GM19099 (cell line): ENCODE results near the gene KLK8.

Source experiments
- POLR2A ChIP-seq: IDR thresholded peaks from 3 replicates; pipeline ENCODE4 v1.6.1; 2011; ENCODE audit warnings: low read depth; ENCODE audit not compliant: insufficient read length; ENCODE audit errors: extremely low read depth

The KLK8 gene, protein sequence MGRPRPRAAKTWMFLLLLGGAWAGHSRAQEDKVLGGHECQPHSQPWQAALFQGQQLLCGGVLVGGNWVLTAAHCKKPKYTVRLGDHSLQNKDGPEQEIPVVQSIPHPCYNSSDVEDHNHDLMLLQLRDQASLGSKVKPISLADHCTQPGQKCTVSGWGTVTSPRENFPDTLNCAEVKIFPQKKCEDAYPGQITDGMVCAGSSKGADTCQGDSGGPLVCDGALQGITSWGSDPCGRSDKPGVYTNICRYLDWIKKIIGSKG

GRCh38 chr19:51001515-51001914, at the start of gene KLK8:
Gene KLK8 (minus strand): TSS chr19:51001604. CDS start chr19:51001167, 437 bp downstream.
- TF ChIP-seq POLR2A = no peak

DNA sequence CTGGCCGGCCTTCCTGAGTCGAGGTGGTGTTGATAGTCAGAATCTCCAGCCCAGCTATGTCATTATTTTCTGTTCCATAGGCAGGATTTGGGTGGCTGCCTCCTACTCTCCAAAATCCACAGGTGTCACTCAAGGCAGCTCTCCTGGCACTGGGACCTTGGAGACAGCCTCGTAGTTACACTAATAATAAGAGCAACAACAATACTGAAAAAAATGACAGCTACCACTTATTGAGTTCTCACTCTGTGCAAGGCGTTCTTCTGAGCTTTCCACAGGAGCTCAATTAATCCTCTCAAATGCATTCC, 45.6 kb upstream of the KLK8 start:
- TF ChIP-seq POLR2A = no peak

DNA sequence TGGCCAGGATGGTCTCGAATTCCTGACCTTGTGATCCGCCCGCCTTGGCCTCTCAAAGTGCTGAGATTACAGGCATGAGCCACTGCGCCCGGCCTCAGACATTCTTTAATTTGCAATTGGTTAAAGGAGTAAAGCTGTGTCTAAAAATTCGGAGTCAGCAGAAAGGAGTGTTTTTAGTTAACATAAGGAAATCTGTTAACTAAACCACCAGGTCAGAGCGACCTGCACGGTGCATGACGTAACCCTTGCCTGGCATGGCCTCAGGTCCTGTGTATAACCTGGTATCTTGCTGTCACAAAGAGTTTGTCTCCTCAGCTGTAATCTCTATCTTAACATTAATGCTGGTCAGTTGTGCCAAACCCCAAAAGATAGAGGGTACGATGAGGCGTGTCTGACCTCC, 42.9 kb upstream of the KLK8 start:
- TF ChIP-seq POLR2A = no peak

DNA sequence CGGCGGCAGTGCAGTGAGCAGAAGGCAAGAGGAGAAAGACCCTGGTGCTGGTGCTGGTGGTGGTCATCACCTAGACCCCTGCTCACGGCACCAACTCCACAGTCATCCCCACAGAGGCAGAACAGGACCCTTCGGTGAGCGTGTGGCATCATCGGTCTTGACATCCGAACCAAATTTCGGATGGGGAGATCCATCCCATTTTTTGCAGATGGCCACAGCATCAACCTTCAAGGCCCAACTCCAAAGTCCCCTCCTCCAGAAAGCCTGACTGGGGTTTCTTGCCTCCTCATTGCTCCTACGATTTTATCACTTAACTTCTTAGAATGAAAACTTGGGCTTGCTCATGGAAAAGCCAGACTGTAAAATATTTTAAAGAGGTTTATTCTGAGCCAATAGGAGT, 42.1 kb upstream of the KLK8 start:
- no peak for TF ChIP-seq POLR2A

- no peak for TF ChIP-seq POLR2A
Observed at GRCh38 chr19:51040151-51040550, 38.7 kb upstream of the KLK8 start.

GRCh38 chr19:51036519-51036918, 35.1 kb upstream of the KLK8 start:
- TF ChIP-seq POLR2A = no peak

DNA sequence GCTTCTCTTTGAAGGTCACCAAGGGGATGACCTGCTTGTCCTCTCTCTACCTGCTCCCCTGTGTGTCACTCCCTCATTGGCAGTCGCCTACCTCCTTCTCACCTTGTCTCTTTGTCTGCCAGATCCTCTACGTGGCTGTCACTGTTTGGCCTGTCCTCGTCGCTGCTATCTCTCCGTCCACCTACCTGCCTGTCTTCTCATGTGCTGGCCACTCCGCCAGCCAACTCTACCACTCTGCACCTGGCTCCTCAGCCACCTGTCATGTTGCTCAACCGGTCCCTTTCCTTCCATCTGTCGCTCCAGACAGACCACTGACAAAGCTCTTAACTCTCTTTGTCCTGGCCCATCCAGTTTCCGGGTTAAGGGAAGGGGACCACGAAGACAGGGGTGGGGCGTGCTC, 33.3 kb upstream of the KLK8 start, which contains the start of gene KLK12:
TSS of gene KLK12 (minus strand) at position 299 of the 400 bp plus-strand sequence. CDS start 381 bp downstream, outside the sequence.
- TF ChIP-seq POLR2A = no peak

GRCh38 chr19:51031880-51032225, 30.4 kb upstream of the KLK8 start:
- no peak for TF ChIP-seq POLR2A

- no peak for TF ChIP-seq POLR2A
Observed at GRCh38 chr19:51031220-51031879, 29.9 kb upstream of the KLK8 start.

GRCh38 chr19:51030631-51031030, 29.2 kb upstream of the KLK8 start:
- no peak for TF ChIP-seq POLR2A

GRCh38 chr19:51029718-51030117, 28.3 kb upstream of the KLK8 start:
- TF ChIP-seq POLR2A = no peak

DNA sequence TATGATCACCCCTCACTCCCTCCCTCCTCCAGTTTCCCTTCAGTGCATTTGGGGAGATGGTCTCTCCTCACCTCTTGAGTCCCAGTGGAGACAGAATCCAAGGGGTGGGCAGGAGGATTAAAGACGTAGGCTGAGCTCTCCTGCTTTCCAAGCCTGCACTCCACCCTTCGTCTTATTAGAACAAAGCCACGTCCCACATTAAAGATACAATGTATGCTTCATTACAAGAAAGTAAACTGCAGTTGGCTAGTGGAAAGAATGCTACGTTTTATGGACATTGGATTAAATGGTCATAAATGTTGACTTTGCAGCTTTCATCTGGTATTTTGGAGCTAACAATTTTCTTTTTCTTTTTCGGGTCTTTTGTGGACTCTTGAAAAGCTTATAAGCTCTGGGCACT, 26.5 kb upstream of the KLK8 start:
- TF ChIP-seq POLR2A = no peak

GRCh38 chr19:51027126-51027806, 25.9 kb upstream of the KLK8 start:
- TF ChIP-seq POLR2A = no peak

DNA sequence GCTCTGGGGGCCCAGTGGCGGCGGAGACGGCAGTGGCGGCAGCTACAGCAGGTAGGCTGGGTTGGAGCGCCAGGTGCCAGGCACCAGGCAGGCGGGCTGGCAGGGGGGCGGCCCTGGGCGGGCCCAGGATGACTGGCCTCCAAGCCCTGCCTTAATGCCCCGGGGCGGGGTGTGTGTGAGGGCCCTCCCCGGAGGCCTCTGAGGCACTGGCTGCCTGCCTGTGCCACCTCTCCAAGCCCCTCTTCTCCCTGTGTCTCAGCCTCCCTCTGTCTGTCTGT, 25.1 kb upstream of the KLK8 start, which contains the start of gene KLK11:
TSS of gene KLK11 (minus strand) at position 63 of the 278 bp plus-strand sequence. CDS start 985 bp downstream, outside the sequence.
- TF ChIP-seq POLR2A = no peak

DNA sequence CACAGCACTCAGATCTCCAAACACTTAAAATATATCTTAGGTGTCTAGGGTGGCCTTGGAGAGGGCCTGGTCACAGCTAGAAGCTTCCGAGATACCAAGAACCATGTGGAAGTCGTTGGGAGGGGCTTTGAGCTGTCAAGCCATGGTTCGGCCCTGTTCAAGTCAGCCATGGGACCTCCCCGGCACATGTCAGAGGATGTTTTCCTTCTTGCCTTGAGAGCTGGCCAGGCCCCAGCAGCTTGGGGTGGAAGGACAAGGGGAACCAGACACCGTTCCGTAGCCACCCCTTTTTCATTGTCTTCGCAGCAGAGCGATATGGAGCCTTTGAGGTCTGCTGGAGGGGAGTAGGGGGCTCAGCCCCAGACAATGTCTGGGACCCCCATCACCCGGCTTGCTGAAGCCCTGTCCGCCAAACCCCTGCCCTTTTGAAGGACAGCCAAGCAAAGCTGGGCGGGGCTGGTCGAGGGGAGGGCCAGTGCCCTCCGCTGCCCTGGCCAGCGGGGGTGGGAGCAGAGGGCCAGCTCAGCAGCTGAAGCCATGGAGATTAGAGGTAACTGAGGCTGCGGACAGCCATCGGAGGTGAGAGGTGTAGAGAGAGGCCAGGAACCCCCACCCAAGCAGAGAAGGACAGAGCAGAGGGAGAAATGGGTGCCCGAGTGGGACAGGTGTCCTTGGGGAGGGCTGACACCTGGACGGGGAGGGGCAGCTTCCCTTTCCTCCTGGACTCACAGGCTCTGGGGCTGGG, 24.6 kb upstream of the KLK8 start:
- TF ChIP-seq POLR2A = no peak

DNA sequence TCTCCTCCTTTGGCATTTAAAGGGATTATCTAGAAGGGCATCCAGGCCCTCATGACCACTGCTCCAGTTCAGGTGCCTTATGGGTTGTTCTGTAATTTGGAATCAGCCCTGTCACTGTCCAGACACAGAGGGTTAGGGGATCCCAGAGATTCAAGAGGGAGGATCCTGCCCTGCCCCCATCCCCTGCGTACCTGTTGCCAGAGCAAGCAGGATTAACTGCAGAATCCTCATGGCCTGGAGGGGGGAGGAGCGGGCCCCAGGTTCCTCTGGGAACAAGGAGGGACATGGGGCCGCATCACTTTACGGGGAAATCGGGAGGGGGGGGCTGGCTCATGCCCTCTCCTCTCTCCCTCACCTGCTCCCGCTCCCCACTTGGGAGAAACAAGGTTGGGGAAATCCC, 24.0 kb upstream of the KLK8 start:
- no peak for TF ChIP-seq POLR2A
